HepG2 (cell line): ENCODE results near the gene SCT. TPM values are rescaled to one million over a fixed set of nuclear protein-coding genes. Genes with fewer than 3 reads are reported as not detected.

Experiments
- DPF2 ChIP-seq: sonication (generic); formaldehyde crosslinking; IDR thresholded peaks from 2 replicates; pipeline ENCODE4 v1.4.0; 2020; ENCODE audit warnings: mild to moderate bottlenecking, low read depth, missing genetic modification reagents, borderline replicate concordance
- FOXO4 ChIP-seq: sonication (generic); formaldehyde crosslinking; conservative IDR thresholded peaks from 2 replicates; pipeline ENCODE4 v1.8.1; 2023; ENCODE audit warnings: missing genetic modification reagents
- HDAC1 ChIP-seq: sonication (generic); formaldehyde crosslinking; IDR thresholded peaks from 2 replicates; pipeline ENCODE4 v1.5.1; 2020; ENCODE audit warnings: mild to moderate bottlenecking, missing genetic modification reagents
- KLF12 ChIP-seq: sonication (generic); formaldehyde crosslinking; IDR thresholded peaks from 2 replicates; pipeline ENCODE4 v1.4.0; 2020; ENCODE audit warnings: missing genetic modification reagents, borderline replicate concordance
- LBX2 ChIP-seq: sonication (generic); formaldehyde crosslinking; IDR thresholded peaks from 2 replicates; pipeline ENCODE4 v1.5.0; 2020; ENCODE audit warnings: missing genetic modification reagents, mild to moderate bottlenecking, borderline replicate concordance
- NCOA2 ChIP-seq: sonication (generic); formaldehyde crosslinking; IDR thresholded peaks from 2 replicates; pipeline ENCODE4 v1.8.0; 2022; ENCODE audit warnings: inconsistent platforms
- PHF21A ChIP-seq: sonication (generic); formaldehyde crosslinking; IDR thresholded peaks from 2 replicates; pipeline ENCODE4 v1.5.0; 2020; ENCODE audit warnings: mild to moderate bottlenecking, missing genetic modification reagents
- PRMT3 ChIP-seq: sonication (generic); formaldehyde crosslinking; IDR thresholded peaks from 2 replicates; pipeline ENCODE4 v1.8.1; 2022; ENCODE audit warnings: low read depth, mild to moderate bottlenecking, moderate library complexity, missing genetic modification reagents, borderline replicate concordance
- RELA ChIP-seq: sonication (generic); formaldehyde crosslinking; IDR thresholded peaks from 2 replicates; pipeline ENCODE4 v1.4.0; 2020; ENCODE audit warnings: missing genetic modification reagents
- RXRB ChIP-seq: IDR thresholded peaks from 2 replicates; pipeline ENCODE4 v1.6.1; 2016; ENCODE audit warnings: borderline replicate concordance, missing genetic modification reagents, missing compliant biosample characterization
- SNAI1 ChIP-seq: sonication (generic); formaldehyde crosslinking; IDR thresholded peaks from 2 replicates; pipeline ENCODE4 v1.5.0; 2020; ENCODE audit warnings: mild to moderate bottlenecking, missing genetic modification reagents, borderline replicate concordance
- SOX13 ChIP-seq, 3 experiments: fragments of 450-650 bp in 1 of 3; sonication (generic) in 1 of 3; formaldehyde crosslinking in 1 of 3; IDR thresholded peaks in 2 of 3; conservative IDR thresholded peaks in 1 of 3; 2 replicates each; pipeline versions ENCODE4 v1.5.0 to v1.6.1; 2016 to 2020; ENCODE audit warnings: antibody characterized with exemption in 1 of 3, mild to moderate bottlenecking in 1 of 3, missing compliant biosample characterization in 1 of 3, missing genetic modification reagents in 1 of 3, moderate library complexity in 1 of 3
- ZBTB7B ChIP-seq: sonication (generic); formaldehyde crosslinking; IDR thresholded peaks from 2 replicates; pipeline ENCODE4 v1.4.0; 2020; ENCODE audit warnings: missing genetic modification reagents
- ZFY ChIP-seq: sonication (generic); formaldehyde crosslinking; IDR thresholded peaks from 2 replicates; pipeline ENCODE4 v1.4.0; 2020; ENCODE audit warnings: missing genetic modification reagents
- ZGPAT ChIP-seq: IDR thresholded peaks from 2 replicates; pipeline ENCODE4 v1.6.1; 2016; ENCODE audit warnings: mild to moderate bottlenecking
- ZNF18 ChIP-seq: sonication (generic); formaldehyde crosslinking; IDR thresholded peaks from 2 replicates; pipeline ENCODE4 v1.8.0; 2022; ENCODE audit warnings: mild to moderate bottlenecking, missing genetic modification reagents; ENCODE audit not compliant: insufficient replicate concordance
- ZNF230 ChIP-seq: sonication (generic); formaldehyde crosslinking; IDR thresholded peaks from 2 replicates; pipeline ENCODE4 v1.4.0; 2020; ENCODE audit warnings: mild to moderate bottlenecking, missing genetic modification reagents
- ZNF367 ChIP-seq: sonication (generic); formaldehyde crosslinking; IDR thresholded peaks from 2 replicates; pipeline ENCODE4 v1.4.0; 2020; ENCODE audit warnings: missing genetic modification reagents, borderline replicate concordance
- ZNF484 ChIP-seq: sonication (generic); formaldehyde crosslinking; IDR thresholded peaks from 2 replicates; pipeline ENCODE4 v1.5.1; 2020; ENCODE audit warnings: mild to moderate bottlenecking, low read depth, missing genetic modification reagents, borderline replicate concordance
- ZNF747 ChIP-seq: sonication (generic); formaldehyde crosslinking; IDR thresholded peaks from 2 replicates; pipeline ENCODE4 v1.8.1; 2023; ENCODE audit warnings: missing genetic modification reagents, mild to moderate bottlenecking, borderline replicate concordance
- ZNF749 ChIP-seq: sonication (generic); formaldehyde crosslinking; IDR thresholded peaks from 2 replicates; pipeline ENCODE4 v1.8.0; 2022; ENCODE audit warnings: mild to moderate bottlenecking, missing genetic modification reagents, moderate library complexity, borderline replicate concordance
- ZNF75D ChIP-seq: sonication (generic); formaldehyde crosslinking; IDR thresholded peaks from 2 replicates; pipeline ENCODE4 v1.8.1; 2023; ENCODE audit warnings: missing genetic modification reagents, mild to moderate bottlenecking, borderline replicate concordance
- ZNF788 ChIP-seq: sonication (generic); formaldehyde crosslinking; IDR thresholded peaks from 2 replicates; pipeline ENCODE4 v1.5.0; 2020; ENCODE audit warnings: mild to moderate bottlenecking, missing genetic modification reagents, borderline replicate concordance
- polyA plus RNA-seq, 8 experiments: library from polyadenylated mRNA; depleted of rRNA in 3 of 8; stranded (reverse) in 7 of 8; unstranded in 1 of 8; fragments of >200 nt; fragmentation: Illumina TruSeq in 4 of 8; extraction: Trizol in 4 of 8; gene quantifications; 2 replicates each; pipeline versions ENCODE4 v1.2.1 to v1.2.3, GENCODE V29; 2011 to 2016; ENCODE audit warnings: low read depth in 4 of 8, missing spikeins in 1 of 8, mixed read lengths in 1 of 8; ENCODE audit not compliant: insufficient read depth in 1 of 8
- total RNA-seq, 5 experiments: library from RNA; depleted of rRNA; stranded (reverse); fragments of >200 nt; fragmentation: Illumina TruSeq; extraction: Trizol; gene quantifications; 2 replicates each; pipeline ENCODE4 v1.2.3, GENCODE V29; 2016; ENCODE audit warnings: low read depth in 1 of 5

The SCT gene
- total and polyA plus RNA-seq, 2 of the 13 experiments (the other 11 are each of a cell fraction or from before 2014, with no cell fraction given): not detected

- no peak for TF ChIP-seq SOX13 (IDR thresholded peaks at IDR 0.05)
- TF ChIP-seq SOX13 (CRISPR knock-in tag; conservative IDR thresholded peaks at IDR 0.05 in 1 of 2, IDR thresholded peaks at IDR 0.05 in 1 of 2): peak in 1 of 2 experiments; percentile 27; a peak in 1 of 4 replicates
- peak; percentile 51 for TF ChIP-seq HDAC1 (CRISPR knock-in tag)
- TF ChIP-seq ZNF367 (CRISPR knock-in tag): no peak
- no peak for TF ChIP-seq PHF21A (CRISPR knock-in tag)
- TF ChIP-seq KLF12 (CRISPR knock-in tag): no peak
- TF ChIP-seq ZNF18 (CRISPR knock-in tag): no peak
- TF ChIP-seq ZNF75D (CRISPR knock-in tag): no peak
- TF ChIP-seq ZNF747 (CRISPR knock-in tag): no peak
- TF ChIP-seq ZNF788: no peak
- TF ChIP-seq SNAI1 (CRISPR knock-in tag): no peak
- TF ChIP-seq ZNF749 (CRISPR knock-in tag): no peak
- no peak for TF ChIP-seq DPF2
- TF ChIP-seq PRMT3 (CRISPR knock-in tag): no peak
- TF ChIP-seq FOXO4: no peak
- peak; percentile 25; the same call in 1 of the 2 replicates for TF ChIP-seq ZGPAT (CRISPR knock-in tag)
- TF ChIP-seq ZNF230 (CRISPR knock-in tag): no peak
- peak; percentile 59; the same call in 1 of the 2 replicates for TF ChIP-seq ZBTB7B (CRISPR knock-in tag)
- 0 out of 2 replicates have a peak, but pooled peaks have one; percentile 22 for TF ChIP-seq NCOA2 (CRISPR knock-in tag)
- TF ChIP-seq RELA (CRISPR knock-in tag): no peak
- peak; percentile 67 for TF ChIP-seq RXRB (CRISPR knock-in tag)
- no peak for TF ChIP-seq ZNF484 (CRISPR knock-in tag)
- TF ChIP-seq ZFY (CRISPR knock-in tag): no peak
- TF ChIP-seq LBX2 (CRISPR knock-in tag): no peak
These were observed 30.7 kb upstream of the SCT start (continued) for GRCh38 chr11:657691-658126.
